ENCODE measurements around the gene RAD51B.

The RAD51B gene

DNA sequence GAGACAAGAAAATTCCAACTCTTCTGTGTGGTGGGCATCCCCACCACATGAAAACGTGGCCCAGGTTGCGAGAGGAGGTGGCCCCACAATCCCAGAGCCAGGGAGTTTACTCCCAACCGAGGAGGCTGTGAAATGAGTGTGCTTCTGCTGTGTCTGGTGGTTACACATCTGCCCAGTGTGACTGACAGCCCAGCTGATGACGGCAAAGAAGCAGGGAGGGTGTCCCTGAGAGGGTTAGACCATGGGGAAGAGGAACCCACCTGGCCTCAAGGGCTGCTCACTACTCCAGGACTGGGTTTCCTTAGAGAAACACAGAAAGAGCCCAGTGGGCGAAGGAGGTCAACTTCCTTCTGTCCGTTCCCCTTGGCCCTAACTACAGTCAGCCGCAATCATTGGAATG is 948.7 kb downstream of the RAD51B start:
- Histone ChIP-seq H3K79me2 (ENCODE audit: control insufficient read depth, insufficient read depth, low read length) (no peaks in the 10 kb centered on the region), H2BK120ac (ENCODE audit: low read depth, low read length) (no peak overlapping the region), H3K79me1 (ENCODE audit: low read length) (no peaks in the 10 kb centered on the region), H3K4me3 (ENCODE audit: low read length) (no peak overlapping the region), H2BK15ac (replicated peaks; ENCODE audit: low read depth) (no peak overlapping the region), H3K4ac (ENCODE audit: low read depth, low read length) (no peak overlapping the region), H2AK5ac (ENCODE audit: low read length) (no peak overlapping the region), H2BK5ac (ENCODE audit: low read length) (no peak overlapping the region), H3K27me3 (ENCODE audit: insufficient read depth, low read length, poor library complexity) (no peaks in the 10 kb centered on the region), H4K8ac (ENCODE audit: low read depth, low read length) (no peak overlapping the region), H3K27ac (ENCODE audit: low read depth, low read length) (no peak overlapping the region), H4K5ac (ENCODE audit: low read length) (no peak overlapping the region), H3K18ac (ENCODE audit: low read length) (no peak overlapping the region), H3K4me1 (ENCODE audit: control insufficient read depth, low read depth, low read length) (peaks cover 2% of the 10 kb centered on the region), H3K9ac (ENCODE audit: low read length) (no peak overlapping the region), H3K23ac (ENCODE audit: low read length) (no peak overlapping the region), H3K4me2 (ENCODE audit: low read length) (no peak overlapping the region), H3K36me3 (ENCODE audit: control insufficient read depth, insufficient read depth, low read length) (no peaks in the 10 kb centered on the region), H3K56ac (ENCODE audit: low read length) (no peak overlapping the region)
- no peak for DNase-seq
- WGBS (ENCODE audit: extremely low coverage, insufficient coverage, low lambda C conversion rate): no CpG with 5 or more reads among the region's 7 CpGs

GRCh38 chr14:68770051-68770450 is 950.5 kb downstream of the RAD51B start:
- Histone ChIP-seq H3K4me2 (ENCODE audit: low read length) (no peak overlapping the region), H2BK5ac (ENCODE audit: low read length) (no peak overlapping the region), H3K4me3 (ENCODE audit: low read length) (no peak overlapping the region), H3K27me3 (ENCODE audit: insufficient read depth, low read length, poor library complexity) (no peaks in the 10 kb centered on the region), H4K5ac (ENCODE audit: low read length) (no peak overlapping the region), H3K56ac (ENCODE audit: low read length) (no peak overlapping the region), H3K4me1 (ENCODE audit: control insufficient read depth, low read depth, low read length) (no peaks in the 10 kb centered on the region), H2BK15ac (replicated peaks; ENCODE audit: low read depth) (no peak overlapping the region), H3K27ac (ENCODE audit: low read depth, low read length) (no peak overlapping the region), H3K36me3 (ENCODE audit: control insufficient read depth, insufficient read depth, low read length) (no peaks in the 10 kb centered on the region), H3K18ac (ENCODE audit: low read length) (no peak overlapping the region), H2AK5ac (ENCODE audit: low read length) (no peak overlapping the region), H2BK120ac (ENCODE audit: low read depth, low read length) (no peak overlapping the region), H3K79me1 (ENCODE audit: low read length) (no peaks in the 10 kb centered on the region), H3K79me2 (ENCODE audit: control insufficient read depth, insufficient read depth, low read length) (no peaks in the 10 kb centered on the region), H3K4ac (ENCODE audit: low read depth, low read length) (no peak overlapping the region), H4K8ac (ENCODE audit: low read depth, low read length) (no peak overlapping the region), H3K9ac (ENCODE audit: low read length) (no peak overlapping the region), H3K23ac (ENCODE audit: low read length) (no peak overlapping the region)
- no peak for DNase-seq
- no CpG with 5 or more reads among the region's 9 CpGs for WGBS (ENCODE audit: extremely low coverage, insufficient coverage, low lambda C conversion rate)

GRCh38 chr14:68770553-68771286 is 951.1 kb downstream of the RAD51B start:
- no peaks in the 10 kb centered on the region for H3K4me1 ChIP-seq (ENCODE audit: control insufficient read depth, low read depth, low read length)
- H3K27me3 ChIP-seq (ENCODE audit: insufficient read depth, low read length, poor library complexity): no peaks in the 10 kb centered on the region
- WGBS (ENCODE audit: extremely low coverage, insufficient coverage, low lambda C conversion rate): no CpG with 5 or more reads among the region's 11 CpGs
- H4K5ac ChIP-seq (ENCODE audit: low read length): no peak overlapping the region
- no peak overlapping the region for H3K27ac ChIP-seq (ENCODE audit: low read depth, low read length)
- no peak overlapping the region for H3K4ac ChIP-seq (ENCODE audit: low read depth, low read length)
- no peak for DNase-seq
- H3K4me3 ChIP-seq (ENCODE audit: low read length): no peak overlapping the region
- no peak overlapping the region for H3K18ac ChIP-seq (ENCODE audit: low read length)
- no peak overlapping the region for H3K9ac ChIP-seq (ENCODE audit: low read length)
- H3K23ac ChIP-seq (ENCODE audit: low read length): no peak overlapping the region
- no peak overlapping the region for H2BK120ac ChIP-seq (ENCODE audit: low read depth, low read length)
- no peak overlapping the region for H3K4me2 ChIP-seq (ENCODE audit: low read length)
- no peak overlapping the region for H2AK5ac ChIP-seq (ENCODE audit: low read length)
- H3K56ac ChIP-seq (ENCODE audit: low read length): no peak overlapping the region
- no peaks in the 10 kb centered on the region for H3K36me3 ChIP-seq (ENCODE audit: control insufficient read depth, insufficient read depth, low read length)
- no peak overlapping the region for H4K8ac ChIP-seq (ENCODE audit: low read depth, low read length)
- H2BK5ac ChIP-seq (ENCODE audit: low read length): no peak overlapping the region
- no peak overlapping the region for H2BK15ac ChIP-seq (replicated peaks; ENCODE audit: low read depth)
- H3K79me1 ChIP-seq (ENCODE audit: low read length): no peaks in the 10 kb centered on the region
- no peaks in the 10 kb centered on the region for H3K79me2 ChIP-seq (ENCODE audit: control insufficient read depth, insufficient read depth, low read length)

DNA sequence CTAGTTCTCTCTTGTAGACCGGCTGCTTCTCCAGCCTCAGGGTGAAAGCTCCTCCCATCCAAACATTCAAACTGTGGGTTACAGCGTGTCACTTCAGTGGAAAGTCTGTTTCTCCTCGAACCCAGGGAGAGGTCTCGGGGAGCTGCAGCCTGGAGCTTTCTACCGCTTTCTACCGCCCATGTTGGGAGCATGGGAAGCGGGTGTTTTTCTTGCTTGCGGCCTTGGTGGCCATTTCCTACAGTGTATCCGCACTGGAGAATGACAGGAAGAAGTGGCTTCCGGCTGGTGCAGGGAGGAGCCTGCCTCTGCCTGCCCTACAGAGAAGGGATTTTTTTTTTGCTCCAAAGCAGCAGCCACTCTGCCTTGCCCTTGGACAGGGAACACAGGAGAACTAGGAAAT is 952.1 kb downstream of the RAD51B start:
- H3K9ac ChIP-seq (ENCODE audit: low read length): no peak overlapping the region
- H2AK5ac ChIP-seq (ENCODE audit: low read length): no peak overlapping the region
- H3K18ac ChIP-seq (ENCODE audit: low read length): no peak overlapping the region
- no peak overlapping the region for H3K4ac ChIP-seq (ENCODE audit: low read depth, low read length)
- H3K23ac ChIP-seq (ENCODE audit: low read length): no peak overlapping the region
- no peak overlapping the region for H4K8ac ChIP-seq (ENCODE audit: low read depth, low read length)
- no peaks in the 10 kb centered on the region for H3K4me1 ChIP-seq (ENCODE audit: control insufficient read depth, low read depth, low read length)
- no peaks in the 10 kb centered on the region for H3K36me3 ChIP-seq (ENCODE audit: control insufficient read depth, insufficient read depth, low read length)
- H3K27ac ChIP-seq (ENCODE audit: low read depth, low read length): no peak overlapping the region
- no peak overlapping the region for H3K4me2 ChIP-seq (ENCODE audit: low read length)
- H3K56ac ChIP-seq (ENCODE audit: low read length): no peak overlapping the region
- no peaks in the 10 kb centered on the region for H3K79me1 ChIP-seq (ENCODE audit: low read length)
- WGBS (ENCODE audit: extremely low coverage, insufficient coverage, low lambda C conversion rate): no CpG with 5 or more reads among the region's 10 CpGs
- no peaks in the 10 kb centered on the region for H3K27me3 ChIP-seq (ENCODE audit: insufficient read depth, low read length, poor library complexity)
- H3K4me3 ChIP-seq (ENCODE audit: low read length): no peak overlapping the region
- no peaks in the 10 kb centered on the region for H3K79me2 ChIP-seq (ENCODE audit: control insufficient read depth, insufficient read depth, low read length)
- no peak for DNase-seq
- no peak overlapping the region for H4K5ac ChIP-seq (ENCODE audit: low read length)
- H2BK120ac ChIP-seq (ENCODE audit: low read depth, low read length): no peak overlapping the region
- H2BK15ac ChIP-seq (replicated peaks; ENCODE audit: low read depth): no peak overlapping the region
- no peak overlapping the region for H2BK5ac ChIP-seq (ENCODE audit: low read length)

DNA sequence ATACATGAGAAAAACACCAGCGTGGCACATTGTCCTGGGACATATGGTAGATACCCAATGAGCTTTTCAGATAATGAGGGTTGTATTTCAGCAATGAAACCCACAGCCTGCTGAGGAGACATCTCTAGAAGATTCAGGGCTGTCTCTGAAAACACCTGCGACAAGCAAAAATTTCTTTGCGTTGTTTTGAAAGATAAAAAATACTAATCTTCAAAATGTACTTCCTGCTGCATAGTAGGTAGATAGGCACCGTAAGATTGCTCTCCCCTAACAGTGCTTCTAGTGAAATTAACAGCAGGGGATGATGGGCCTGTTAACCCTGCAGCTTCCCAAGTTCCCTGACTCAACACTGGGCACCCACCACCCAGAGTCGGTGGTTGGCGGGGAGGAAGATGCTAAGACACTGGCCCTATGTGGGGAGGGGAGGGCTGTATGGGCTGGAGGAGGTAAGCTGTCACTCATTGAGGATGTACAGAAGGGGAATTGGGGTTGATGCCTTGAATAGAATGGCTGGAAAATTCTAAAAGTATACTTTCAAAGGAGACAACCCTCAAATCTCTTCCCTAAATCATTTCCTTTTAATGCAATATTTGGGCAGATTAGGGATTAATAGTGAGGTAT is 953.3 kb downstream of the RAD51B start:
- no peaks in the 10 kb centered on the region for H3K79me2 ChIP-seq (ENCODE audit: control insufficient read depth, insufficient read depth, low read length)

More for the DNA sequence above, 953.3 kb downstream of the RAD51B start:
- H3K4me1 ChIP-seq (ENCODE audit: control insufficient read depth, low read depth, low read length): no peaks in the 10 kb centered on the region
- no peak overlapping the region for H2BK15ac ChIP-seq (replicated peaks; ENCODE audit: low read depth)
- no peaks in the 10 kb centered on the region for H3K27me3 ChIP-seq (ENCODE audit: insufficient read depth, low read length, poor library complexity)
- H3K18ac ChIP-seq (ENCODE audit: low read length): no peak overlapping the region
- H3K79me1 ChIP-seq (ENCODE audit: low read length): no peaks in the 10 kb centered on the region
- no peak for DNase-seq
- H3K9ac ChIP-seq (ENCODE audit: low read length): no peak overlapping the region
- no peak overlapping the region for H3K4ac ChIP-seq (ENCODE audit: low read depth, low read length)
- no peak overlapping the region for H2BK120ac ChIP-seq (ENCODE audit: low read depth, low read length)
- no peak overlapping the region for H3K4me2 ChIP-seq (ENCODE audit: low read length)
- H3K56ac ChIP-seq (ENCODE audit: low read length): no peak overlapping the region
- H4K5ac ChIP-seq (ENCODE audit: low read length): no peak overlapping the region
- no peak overlapping the region for H4K8ac ChIP-seq (ENCODE audit: low read depth, low read length)
- H3K36me3 ChIP-seq (ENCODE audit: control insufficient read depth, insufficient read depth, low read length): no peaks in the 10 kb centered on the region
- no peak overlapping the region for H3K27ac ChIP-seq (ENCODE audit: low read depth, low read length)
- no peak overlapping the region for H3K4me3 ChIP-seq (ENCODE audit: low read length)
- no peak overlapping the region for H2BK5ac ChIP-seq (ENCODE audit: low read length)
- no CpG with 5 or more reads among the region's 6 CpGs for WGBS (ENCODE audit: extremely low coverage, insufficient coverage, low lambda C conversion rate)
- H2AK5ac ChIP-seq (ENCODE audit: low read length): no peak overlapping the region
- H3K23ac ChIP-seq (ENCODE audit: low read length): no peak overlapping the region
